Thyroid gland (tissue), 4 donors: ENCODE measurements around the gene CDADC1. TPM values are rescaled to one million over a fixed set of nuclear protein-coding genes. Genes with fewer than 3 reads are reported as not detected.

ENCODE experiments used
- DNase-seq, 2 donors: peaks; one replicate each; pipeline ENCODE4 v3.0.0-alpha.2; 2019
- H3K27ac ChIP-seq, 3 donors: fragments of 200-600 bp; sonication (generic); 1 replicate in 2 of 3; 2 replicates in 1 of 3; pipeline ENCODE4 v1.5.1; 2016 to 2019; ENCODE audit warnings: mild to moderate bottlenecking in 1 of 3, moderate library complexity in 1 of 3
- H3K27me3 ChIP-seq: fragments of 200-600 bp; sonication (generic); one replicate; pipeline ENCODE4 v1.5.1; 2019
- H3K36me3 ChIP-seq, 2 donors: fragments of 200-600 bp; sonication (generic); one replicate each; pipeline ENCODE4 v1.5.1; 2016 to 2019
- H3K4me1 ChIP-seq, 2 donors: fragments of 200-600 bp; sonication (generic); one replicate each; pipeline ENCODE4 v1.5.1; 2017 to 2019
- H3K4me3 ChIP-seq, 3 donors: fragments of 200-600 bp; sonication (generic); replicated peaks in 1 of 3; 1 replicate in 2 of 3; 2 replicates in 1 of 3; pipeline ENCODE4 v1.5.1; 2016; ENCODE audit warnings: mild to moderate bottlenecking in 1 of 3
- H3K9me3 ChIP-seq: fragments of 200-600 bp; sonication (generic); one replicate; pipeline ENCODE4 v1.5.1; 2017
- POLR2A ChIP-seq, 2 donors: fragments of 450-650 bp; IDR thresholded peaks; one replicate each; pipeline ENCODE4 v1.6.1; 2017; ENCODE audit warnings: antibody characterized with exemption in 2 of 2, mild to moderate bottlenecking in 2 of 2, moderate library complexity in 1 of 2
- WGBS, 2 donors: methylation state at CpG; one replicate each; pipeline ENCODE4 v1.1.5; 2017; 5-methylcytosine and 5-hydroxymethylcytosine counted together
- intact Hi-C: fragments of 100-400 bp; cut with DNase I; formaldehyde crosslinking; loops from one replicate; pipeline ENCODE4 v1.15.1; 2023
- total RNA-seq, 4 donors: library from RNA; depleted of rRNA; stranded (reverse); fragments of >200 nt; gene quantifications; one replicate each; pipeline ENCODE4 v1.2.3, GENCODE V29; 2016
- TF ChIP-seq, protein P1 (sequence below), 6 experiments: fragments of 200-600 bp in 3 of 6; fragments of 450-650 bp in 3 of 6; sonication (generic) in 3 of 6; IDR thresholded peaks; one replicate each; pipeline ENCODE4 v1.5.1; 2016 to 2019; ENCODE audit warnings: antibody characterized with exemption in 6 of 6, mild to moderate bottlenecking in 2 of 6, inconsistent platforms in 1 of 6, moderate library complexity in 1 of 6

CDADC1 gene
- total RNA-seq, 4 donors from 2014 or later: 14.0 to 75.9 (median 18.7) TPM

GRCh38 chr13:49304356-49304755 lies 56.6 kb downstream of the CDADC1 start:
- intact Hi-C loops: loop anchor here (5.0 to 10.0 kb wide), 3 partner anchors 133 to 303 kb away; partner anchors contain the start of gene PHF11
- TF ChIP-seq, protein P1, sequence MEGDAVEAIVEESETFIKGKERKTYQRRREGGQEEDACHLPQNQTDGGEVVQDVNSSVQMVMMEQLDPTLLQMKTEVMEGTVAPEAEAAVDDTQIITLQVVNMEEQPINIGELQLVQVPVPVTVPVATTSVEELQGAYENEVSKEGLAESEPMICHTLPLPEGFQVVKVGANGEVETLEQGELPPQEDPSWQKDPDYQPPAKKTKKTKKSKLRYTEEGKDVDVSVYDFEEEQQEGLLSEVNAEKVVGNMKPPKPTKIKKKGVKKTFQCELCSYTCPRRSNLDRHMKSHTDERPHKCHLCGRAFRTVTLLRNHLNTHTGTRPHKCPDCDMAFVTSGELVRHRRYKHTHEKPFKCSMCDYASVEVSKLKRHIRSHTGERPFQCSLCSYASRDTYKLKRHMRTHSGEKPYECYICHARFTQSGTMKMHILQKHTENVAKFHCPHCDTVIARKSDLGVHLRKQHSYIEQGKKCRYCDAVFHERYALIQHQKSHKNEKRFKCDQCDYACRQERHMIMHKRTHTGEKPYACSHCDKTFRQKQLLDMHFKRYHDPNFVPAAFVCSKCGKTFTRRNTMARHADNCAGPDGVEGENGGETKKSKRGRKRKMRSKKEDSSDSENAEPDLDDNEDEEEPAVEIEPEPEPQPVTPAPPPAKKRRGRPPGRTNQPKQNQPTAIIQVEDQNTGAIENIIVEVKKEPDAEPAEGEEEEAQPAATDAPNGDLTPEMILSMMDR (IDR thresholded peaks at IDR 0.05): no peak
- TF ChIP-seq POLR2A (IDR thresholded peaks at IDR 0.05): no peak
- Histone ChIP-seq H3K36me3 (no peaks in the 10 kb centered on the region), H3K9me3 (no peaks in the 10 kb centered on the region), H3K4me3 (no peak overlapping the region), H3K4me1 (peaks cover 35 to 79% of the 10 kb centered on the region in 2 donors), H3K27ac (peak overlapping the region; percentile 68 to 82 (median 76)), H3K27me3 (no peaks in the 10 kb centered on the region)
- DNase-seq: no peak
- 91 to 97% methylated on average over 12 of the region's 12 CpGs for WGBS, 2 donors

- DNase-seq: peak; percentile 46 to 51
- no peak overlapping the region for H3K4me3 ChIP-seq
- TF ChIP-seq, protein P1 (IDR thresholded peaks at IDR 0.05): no peak
- peak in 1 of 2 donors; percentile 40 for TF ChIP-seq POLR2A (IDR thresholded peaks at IDR 0.05)
- H3K4me1 ChIP-seq: peaks cover 36 to 81% of the 10 kb centered on the region in 2 donors
- 72 to 74% methylated on average over 25 of the region's 25 CpGs for WGBS, 2 donors
- no peaks in the 10 kb centered on the region for H3K27me3 ChIP-seq
- no peaks in the 10 kb centered on the region for H3K9me3 ChIP-seq
- H3K36me3 ChIP-seq: no peaks in the 10 kb centered on the region
- intact Hi-C loops: loop anchor here (5.0 to 10.0 kb wide), 3 partner anchors 132 to 302 kb away; partner anchors contain the start of gene PHF11
- peak overlapping the region; percentile 68 to 82 (median 76) for H3K27ac ChIP-seq
Measured at GRCh38 chr13:49304763-49305700, 57.3 kb downstream of the CDADC1 start.

- TF ChIP-seq POLR2A (IDR thresholded peaks at IDR 0.05): no peak
- TF ChIP-seq, protein P1 (IDR thresholded peaks at IDR 0.05): no peak
- intact Hi-C loops: loop anchor here (10.0 kb wide), 1 partner anchor 189 kb away; the partner anchor contains the start of gene PHF11
- H3K4me1 ChIP-seq: peaks cover 42 to 90% of the 10 kb centered on the region in 2 donors
- no peaks in the 10 kb centered on the region for H3K9me3 ChIP-seq
- H3K36me3 ChIP-seq: no peaks in the 10 kb centered on the region
- 86 to 87% methylated on average over 14 to 15 of the region's 15 CpGs for WGBS, 2 donors
- no peak overlapping the region for H3K4me3 ChIP-seq
- H3K27ac ChIP-seq: peak overlapping the region; percentile 68 to 82 (median 76)
- no peak for DNase-seq
- no peaks in the 10 kb centered on the region for H3K27me3 ChIP-seq
Measured at GRCh38 chr13:49305792-49306425, 58.2 kb downstream of the CDADC1 start.

- peaks cover 45 to 84% of the 10 kb centered on the region in 2 donors for H3K4me1 ChIP-seq
- WGBS, 2 donors: 81 to 91% methylated on average over 6 of the region's 6 CpGs
- intact Hi-C loops: loop anchor here (10.0 kb wide), 1 partner anchor 187 kb away; the partner anchor contains the start of gene PHF11
- no peak overlapping the region for H3K4me3 ChIP-seq
- no peaks in the 10 kb centered on the region for H3K9me3 ChIP-seq
- peak overlapping the region; percentile 90 to 99 (median 91) for H3K27ac ChIP-seq
- H3K27me3 ChIP-seq: no peaks in the 10 kb centered on the region
- TF ChIP-seq, protein P1 (IDR thresholded peaks at IDR 0.05): no peak
- no peak for TF ChIP-seq POLR2A (IDR thresholded peaks at IDR 0.05)
- no peak for DNase-seq
- no peaks in the 10 kb centered on the region for H3K36me3 ChIP-seq
Measured at GRCh38 chr13:49307365-49307764, 59.6 kb downstream of the CDADC1 start.
